Duodenal mucosa (tissue), 2 donors: Measurements from ENCODE around the gene CISTR.

Experiments used
- H3K27ac ChIP-seq: one replicate; pipeline ENCODE4 v1.7.0; 2013; ENCODE audit warnings: low read depth, low read length
- H3K27me3 ChIP-seq, 2 donors: one replicate each; pipeline ENCODE4 v1.7.0; 2013; ENCODE audit warnings: low read length in 2 of 2, control low read depth in 1 of 2; ENCODE audit not compliant: insufficient read depth in 2 of 2, control insufficient read depth in 1 of 2
- H3K36me3 ChIP-seq, 2 donors: one replicate each; pipeline ENCODE4 v1.7.0; 2013; ENCODE audit warnings: low read length in 2 of 2, control low read depth in 1 of 2; ENCODE audit not compliant: insufficient read depth in 2 of 2, control insufficient read depth in 1 of 2
- H3K4me1 ChIP-seq, 2 donors: one replicate each; pipeline ENCODE4 v1.7.0; 2013; ENCODE audit warnings: low read length in 2 of 2, control low read depth in 1 of 2; ENCODE audit not compliant: insufficient read depth in 2 of 2, control insufficient read depth in 1 of 2
- H3K4me3 ChIP-seq, 2 donors: one replicate each; pipeline ENCODE4 v1.7.0; 2013; ENCODE audit warnings: low read length in 2 of 2, low read depth in 1 of 2
- H3K9ac ChIP-seq, 2 donors: one replicate each; pipeline ENCODE4 v1.7.0; 2013; ENCODE audit warnings: low read length in 2 of 2, low read depth in 1 of 2
- H3K9me3 ChIP-seq, 2 donors: one replicate each; pipeline ENCODE4 v1.7.0; 2013; ENCODE audit warnings: low read length in 2 of 2, control low read depth in 1 of 2; ENCODE audit not compliant: control insufficient read depth in 1 of 2

The CISTR gene

DNA sequence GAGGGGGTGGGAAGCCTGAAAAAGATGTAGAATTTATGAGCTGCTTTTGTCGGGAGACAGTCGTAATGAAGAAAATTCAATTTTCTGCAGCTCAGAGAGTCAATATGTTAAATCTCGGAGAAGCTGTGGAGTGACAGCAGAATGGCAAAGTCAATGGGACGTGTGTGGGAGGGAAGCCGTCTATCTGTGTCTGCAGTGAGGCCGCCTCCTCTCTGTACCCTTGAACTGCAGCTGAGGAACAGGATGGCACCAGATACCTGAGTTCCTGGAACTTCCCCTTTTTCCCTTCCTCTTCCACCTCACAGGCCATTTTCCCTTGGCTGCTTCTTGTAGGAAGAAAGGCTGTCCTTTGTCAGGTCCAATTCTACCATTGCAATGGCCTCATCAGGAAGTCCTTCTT, 15.2 kb downstream of the CISTR start:
- H3K36me3 ChIP-seq = no peaks in the 10 kb centered on the region
- no peaks in the 10 kb centered on the region for H3K9me3 ChIP-seq
- no peak overlapping the region for H3K27ac ChIP-seq
- H3K4me1 ChIP-seq = peaks cover 15 to 21% of the 10 kb centered on the region in 2 donors
- H3K27me3 ChIP-seq = peaks cover 45 to 57% of the 10 kb centered on the region in 2 donors
- no peak overlapping the region for H3K4me3 ChIP-seq
- H3K9ac ChIP-seq = no peak overlapping the region

DNA sequence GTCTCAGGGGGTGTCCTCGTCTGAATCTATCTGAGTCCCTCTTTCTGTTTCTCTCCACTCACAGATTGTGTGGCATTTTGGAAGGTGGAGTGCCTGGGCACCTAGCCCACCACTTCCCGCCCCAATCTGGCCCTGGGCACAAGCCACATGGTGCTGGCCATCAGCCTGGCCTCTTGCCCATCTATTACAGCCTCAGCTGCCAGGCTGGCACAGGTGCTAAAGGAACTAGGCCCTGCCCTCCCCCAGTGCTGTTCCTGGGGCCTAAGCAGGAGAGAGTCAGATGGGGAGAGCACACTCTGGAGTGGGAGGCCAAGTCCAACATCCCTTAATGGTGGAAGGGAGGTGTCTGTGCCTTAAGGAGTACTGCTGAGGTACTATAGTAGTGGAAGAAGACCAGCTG, 16.2 kb downstream of the CISTR start:
- no peak overlapping the region for H3K9ac ChIP-seq
- no peaks in the 10 kb centered on the region for H3K36me3 ChIP-seq
- H3K9me3 ChIP-seq = no peaks in the 10 kb centered on the region
- H3K4me1 ChIP-seq = peaks cover 15 to 21% of the 10 kb centered on the region in 2 donors
- no peak overlapping the region for H3K27ac ChIP-seq
- H3K4me3 ChIP-seq = no peak overlapping the region
- H3K27me3 ChIP-seq = peaks cover 39 to 52% of the 10 kb centered on the region in 2 donors

DNA sequence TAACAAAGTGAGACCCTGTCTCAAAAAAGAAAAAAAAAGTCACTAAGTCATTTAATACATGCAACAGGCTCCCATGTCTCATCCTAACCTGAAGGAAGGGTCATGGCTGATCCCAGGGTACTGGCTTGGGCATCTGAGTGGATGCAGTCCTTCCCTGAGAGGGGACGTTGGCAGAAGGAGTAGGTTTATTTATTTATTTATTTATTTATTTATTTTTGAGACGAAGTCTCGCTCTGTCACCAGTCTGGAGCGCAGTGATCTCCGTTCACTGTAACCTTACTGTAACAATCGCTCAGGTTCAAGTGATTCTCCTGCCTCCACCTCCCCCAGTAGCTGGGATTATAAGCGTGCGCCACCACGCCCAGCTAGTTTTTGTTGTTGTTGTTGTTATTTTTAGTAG, 17.4 kb downstream of the CISTR start:
- no peak overlapping the region for H3K27ac ChIP-seq
- no peak overlapping the region for H3K4me3 ChIP-seq
- H3K9ac ChIP-seq = no peak overlapping the region
- H3K36me3 ChIP-seq = no peaks in the 10 kb centered on the region
- H3K27me3 ChIP-seq = peaks cover 29 to 42% of the 10 kb centered on the region in 2 donors
- H3K4me1 ChIP-seq = peaks cover 13% of the 10 kb centered on the region in 2 donors
- H3K9me3 ChIP-seq = no peaks in the 10 kb centered on the region

DNA sequence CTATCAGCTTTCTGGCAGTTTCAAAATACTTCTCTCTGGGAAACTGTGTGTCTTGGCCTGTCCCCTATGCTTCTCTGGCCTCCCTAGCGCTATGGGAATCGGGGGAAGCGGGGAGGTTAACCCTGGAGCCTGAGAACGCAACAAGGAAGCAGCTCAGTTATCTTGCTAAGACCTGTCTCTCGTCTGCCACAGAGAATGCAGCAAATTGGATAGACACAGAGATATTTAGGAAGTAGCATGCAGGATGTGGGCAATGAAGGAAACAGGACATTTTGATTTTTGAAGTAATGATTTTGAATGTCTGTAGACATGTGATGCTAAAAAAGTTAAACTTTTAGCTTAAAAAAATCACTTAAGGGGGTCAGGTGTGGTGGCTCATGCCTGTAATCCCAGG, 18.0 kb downstream of the CISTR start:
- Histone ChIP-seq H3K9me3 (no peaks in the 10 kb centered on the region), H3K36me3 (no peaks in the 10 kb centered on the region), H3K27me3 (peaks cover 23 to 36% of the 10 kb centered on the region in 2 donors), H3K9ac (no peak overlapping the region), H3K4me1 (peaks cover 6 to 7% of the 10 kb centered on the region in 2 donors), H3K4me3 (no peak overlapping the region), H3K27ac (no peak overlapping the region)

DNA sequence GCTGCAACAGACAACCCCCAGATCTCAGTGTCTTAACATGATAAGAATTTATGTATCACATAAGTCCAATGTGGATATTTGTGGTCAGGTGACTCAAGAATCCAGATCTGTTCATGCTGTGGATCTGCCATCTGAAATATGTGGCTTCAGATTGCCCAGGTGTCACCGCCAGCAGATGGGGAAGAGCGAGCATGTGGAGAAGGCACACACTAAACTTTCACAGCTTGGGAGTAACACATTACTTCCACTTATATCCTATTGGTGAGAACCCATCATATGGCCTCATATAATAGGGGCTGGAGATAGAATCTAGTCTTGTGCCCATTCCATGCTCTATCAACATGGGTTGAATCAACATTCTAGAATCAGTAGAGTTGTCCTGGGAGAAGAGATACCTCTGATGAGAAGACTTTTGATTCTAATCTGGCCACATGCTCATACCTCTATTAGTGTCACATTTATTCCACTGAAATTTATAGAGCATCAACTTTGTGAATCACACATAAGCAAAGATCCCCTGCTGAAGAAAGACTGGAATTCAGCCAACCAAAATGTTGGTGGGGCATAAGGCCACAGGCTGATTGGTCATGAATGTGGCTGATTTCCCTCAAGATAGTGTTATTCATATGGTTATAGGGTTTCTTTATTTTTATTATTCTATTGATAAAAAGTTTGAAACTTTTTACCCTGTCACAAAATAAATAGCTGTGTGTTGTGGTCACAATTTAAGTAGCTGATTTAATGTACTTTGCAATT, 18.6 kb downstream of the CISTR start:
- peaks cover 17 to 30% of the 10 kb centered on the region in 2 donors for H3K27me3 ChIP-seq
- no peak overlapping the region for H3K27ac ChIP-seq
- no peak overlapping the region for H3K4me3 ChIP-seq
- no peaks in the 10 kb centered on the region for H3K9me3 ChIP-seq
- H3K9ac ChIP-seq = no peak overlapping the region
- H3K4me1 ChIP-seq = peaks cover under 1% of the 10 kb centered on the region in 2 donors
- H3K36me3 ChIP-seq = no peaks in the 10 kb centered on the region

DNA sequence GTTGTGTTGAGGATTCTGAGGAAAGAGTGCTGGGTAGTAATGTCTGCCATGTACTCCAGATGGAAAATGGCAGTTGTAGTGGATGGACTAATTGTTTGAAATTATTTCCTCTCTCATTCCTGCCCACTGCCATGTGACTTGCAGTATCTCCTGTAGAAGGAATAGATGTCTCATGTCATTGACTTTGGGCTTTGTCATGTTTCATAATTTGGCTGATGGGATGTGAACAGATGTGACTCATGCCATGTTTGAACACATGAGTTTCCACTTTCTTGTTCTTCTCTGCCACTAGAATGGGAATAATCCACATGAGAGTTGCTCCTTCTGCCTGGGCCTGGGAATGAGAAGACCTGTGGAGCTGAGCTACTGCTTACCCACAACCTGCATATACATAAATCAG, 22.1 kb downstream of the CISTR start:
- Histone ChIP-seq H3K4me3 (no peak overlapping the region), H3K27ac (no peak overlapping the region), H3K27me3 (no peaks in the 10 kb centered on the region), H3K4me1 (peaks cover 15 to 18% of the 10 kb centered on the region in 2 donors), H3K36me3 (peaks cover 4% of the 10 kb centered on the region in 2 donors), H3K9me3 (no peaks in the 10 kb centered on the region), H3K9ac (no peak overlapping the region)

DNA sequence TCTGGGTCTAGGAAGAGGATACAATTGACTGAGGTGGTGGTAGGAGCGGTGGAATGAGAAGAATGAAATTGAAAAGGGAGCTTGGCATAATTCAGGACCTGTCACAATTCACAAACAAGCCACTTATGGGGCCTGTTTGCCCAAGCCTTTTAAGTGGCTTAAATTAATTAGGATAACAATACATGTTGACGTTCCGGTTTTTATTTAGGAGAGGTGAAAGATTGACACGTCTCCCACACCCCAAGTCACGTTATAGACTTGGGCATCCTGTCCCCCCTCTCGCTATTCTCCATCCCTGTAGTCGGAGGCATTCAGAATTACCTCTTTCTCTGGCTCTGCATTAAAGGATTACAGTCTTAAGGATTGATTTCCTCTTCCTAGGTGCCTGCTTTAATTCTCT, 23.6 kb downstream of the CISTR start:
- no peak overlapping the region for H3K27ac ChIP-seq
- H3K4me3 ChIP-seq = peak overlapping the region; percentile 97 to 99
- H3K27me3 ChIP-seq = no peaks in the 10 kb centered on the region
- no peaks in the 10 kb centered on the region for H3K9me3 ChIP-seq
- peak overlapping the region in 1 of 2 donors; percentile 92 for H3K9ac ChIP-seq
- H3K36me3 ChIP-seq = peaks cover 10 to 17% of the 10 kb centered on the region in 2 donors
- H3K4me1 ChIP-seq = peaks cover 15 to 18% of the 10 kb centered on the region in 2 donors

DNA sequence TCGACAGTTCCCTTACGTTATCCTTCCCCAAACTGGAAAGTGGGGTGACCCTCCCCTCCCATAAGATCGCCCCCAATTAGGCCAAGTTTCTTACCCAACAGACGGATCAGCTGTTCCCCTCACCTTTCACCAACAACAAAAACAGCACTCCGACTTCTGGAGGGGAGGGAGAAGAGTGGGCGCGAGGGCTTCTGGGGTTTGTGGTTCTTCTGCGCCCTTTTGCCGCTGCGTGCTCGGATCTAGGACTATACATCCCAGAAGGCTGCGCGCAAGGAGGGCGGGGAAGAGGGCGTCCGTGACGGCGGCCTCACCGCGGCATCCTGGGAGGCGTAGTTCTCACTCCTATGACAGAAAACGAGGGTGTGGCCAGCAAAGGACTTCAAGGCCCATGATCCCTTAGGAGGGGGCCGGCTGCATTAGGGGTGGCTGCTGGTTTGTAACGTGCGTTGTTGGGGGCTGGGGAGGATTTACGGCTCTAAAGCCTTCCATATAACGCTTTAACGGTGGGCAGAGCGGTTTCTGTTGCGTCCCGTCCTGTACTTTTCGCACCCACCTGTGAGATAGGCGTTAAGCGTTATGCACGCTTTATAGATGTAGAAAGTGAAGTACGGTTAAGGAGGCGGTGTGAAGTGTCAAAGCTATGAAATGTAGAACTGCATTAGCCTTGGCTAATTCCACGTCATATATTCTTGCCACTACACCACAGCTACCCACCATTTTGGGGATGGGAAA, 24.3 kb downstream of the CISTR start, which contains the start of gene CALCOCO1:
Gene CALCOCO1 (minus strand): TSS at position 143 of the 732 bp plus-strand sequence. CDS start 2,210 bp downstream, outside the sequence.
- Histone ChIP-seq H3K9ac (peak within 1 kb of the TSS; percentile 83 to 92), H3K4me3 (peak within 1 kb of the TSS; percentile 97 to 99), H3K27me3 (no peaks in the 10 kb centered on the region), H3K4me1 (peaks cover 15 to 18% of the 10 kb centered on the region in 2 donors), H3K9me3 (no peaks in the 10 kb centered on the region), H3K27ac (no peak within 1 kb of the TSS), H3K36me3 (peaks cover 10 to 22% of the 10 kb centered on the region in 2 donors)

DNA sequence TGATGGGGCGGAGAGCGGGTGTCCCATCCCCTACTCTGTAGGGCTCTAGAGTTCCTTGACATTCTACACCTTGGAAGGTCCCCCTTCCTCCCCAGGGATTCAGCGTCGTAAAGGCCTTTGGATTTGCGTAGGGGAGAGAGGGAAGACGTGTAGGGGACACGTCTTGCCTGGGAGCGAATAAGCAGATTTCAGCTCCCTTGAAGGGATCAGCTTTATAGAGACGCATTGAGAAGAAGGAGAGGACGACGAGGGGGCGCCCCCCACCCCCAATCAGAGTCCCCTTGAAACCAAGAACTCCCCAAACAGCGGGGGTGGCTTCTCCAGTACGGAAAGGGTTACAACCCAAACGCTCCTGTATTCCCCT, 24.9 kb downstream of the CISTR start:
- H3K4me1 ChIP-seq = peaks cover 15 to 18% of the 10 kb centered on the region in 2 donors
- H3K9ac ChIP-seq = peak overlapping the region; percentile 83 to 92
- H3K9me3 ChIP-seq = no peaks in the 10 kb centered on the region
- H3K27me3 ChIP-seq = no peaks in the 10 kb centered on the region
- peak overlapping the region; percentile 97 to 99 for H3K4me3 ChIP-seq
- no peak overlapping the region for H3K27ac ChIP-seq
- H3K36me3 ChIP-seq = peaks cover 15 to 27% of the 10 kb centered on the region in 2 donors

DNA sequence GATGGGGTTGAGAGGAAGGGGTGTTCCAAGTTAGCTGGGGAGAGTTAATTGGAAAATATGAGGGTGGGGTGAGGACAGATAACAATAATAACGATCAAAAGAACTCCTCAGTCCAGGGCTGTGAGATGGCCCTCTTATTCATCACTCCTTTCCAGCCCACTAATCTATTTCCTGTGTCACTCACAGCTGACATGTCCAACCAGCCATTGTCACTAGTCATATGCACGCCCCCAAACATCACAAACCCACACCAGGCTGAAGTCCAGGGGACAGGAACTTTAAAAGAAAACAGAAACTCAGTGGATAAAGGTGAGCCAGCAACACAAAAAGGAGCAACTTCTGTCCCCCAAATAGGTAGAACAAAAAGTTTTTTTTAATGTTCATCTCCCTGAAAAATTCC, 25.4 kb downstream of the CISTR start:
- peak overlapping the region; percentile 97 to 99 for H3K4me3 ChIP-seq
- peaks cover 15 to 18% of the 10 kb centered on the region in 2 donors for H3K4me1 ChIP-seq
- H3K9ac ChIP-seq = peak overlapping the region; percentile 83 to 92
- H3K36me3 ChIP-seq = peaks cover 19 to 33% of the 10 kb centered on the region in 2 donors
- no peaks in the 10 kb centered on the region for H3K27me3 ChIP-seq
- no peaks in the 10 kb centered on the region for H3K9me3 ChIP-seq
- H3K27ac ChIP-seq = no peak overlapping the region
